Breast epithelium (tissue), 3 donors: ENCODE data around the gene RASA4B.

Experiments used
- CTCF ChIP-seq, 3 donors: fragments of 450-650 bp; IDR thresholded peaks; one replicate each; pipeline ENCODE4 v1.5.1; 2016 to 2017; ENCODE audit warnings: antibody characterized with exemption in 3 of 3, mild to moderate bottlenecking in 3 of 3, moderate library complexity in 3 of 3
- POLR2A ChIP-seq: fragments of 450-650 bp; IDR thresholded peaks from one replicate; pipeline ENCODE4 v1.6.1; 2016; ENCODE audit warnings: antibody characterized with exemption, mild to moderate bottlenecking, moderate library complexity
- POLR2AphosphoS5 ChIP-seq, 3 donors: sonication (generic); formaldehyde crosslinking; IDR thresholded peaks; one replicate each; pipeline ENCODE4 v1.6.1; 2017; ENCODE audit warnings: antibody characterized with exemption in 3 of 3

GRCh38 chr7:102469972-102470825 is 47.4 kb downstream of the RASA4B start:
- TF ChIP-seq POLR2A: no peak
- TF ChIP-seq CTCF (IDR thresholded peaks at IDR 0.05): no peak
- TF ChIP-seq POLR2AphosphoS5 (IDR thresholded peaks at IDR 0.05): no peak
